Loucy (cell line): ENCODE results near the gene ACSL5.

Source experiments
- CTCF ChIP-seq: fragments of 200-600 bp; sonication (generic); conservative IDR thresholded peaks from 2 replicates; pipeline ENCODE4 v1.5.1; 2014; ENCODE audit warnings: mild to moderate bottlenecking, antibody characterized with exemption, low read length
- EZH2phosphoT487 ChIP-seq: fragments of 200-600 bp; IDR thresholded peaks from 2 replicates; pipeline ENCODE4 v1.6.1; 2018; ENCODE audit warnings: antibody characterized with exemption, mild to moderate bottlenecking, moderate library complexity, borderline replicate concordance

- TF ChIP-seq CTCF (no peak), EZH2phosphoT487 (no peak)
Observed at GRCh38 chr10:112370424-112370819, 3.5 kb upstream of the ACSL5 start.
